GM10248 (cell line): ENCODE results near the gene ARHGEF25.
A peak's percentile ranks its signal among the peaks of the same experiment; 100 is the strongest.

Experiments used
- CTCF ChIA-PET: fragments of 300-600 bp; sonication (Branson Sonifier 250); formaldehyde crosslinking; extraction: SDS; loops from one replicate; lab custom pipeline; 2021; ENCODE audit warnings: antibody characterized with exemption; lab: Yijun Ruan, JAX
- POLR2A ChIA-PET: fragments of 350-650 bp; sonication (Branson Sonifier 250); formaldehyde crosslinking; extraction: SDS; loops from one replicate; lab custom pipeline; 2020; ENCODE audit warnings: antibody characterized with exemption; lab: Yijun Ruan, JAX
- DNase-seq: peaks from one replicate; pipeline ENCODE4 v3.0.0; 2012; ENCODE audit errors: extremely low spot score
- TF ChIP-seq, protein P1 (sequence below): IDR thresholded peaks from 2 replicates; pipeline ENCODE4 v1.5.1; 2012; ENCODE audit warnings: mild to moderate bottlenecking, low read depth; ENCODE audit errors: extremely low read depth, missing control alignments, control extremely low read depth

ARHGEF25 gene

DNA sequence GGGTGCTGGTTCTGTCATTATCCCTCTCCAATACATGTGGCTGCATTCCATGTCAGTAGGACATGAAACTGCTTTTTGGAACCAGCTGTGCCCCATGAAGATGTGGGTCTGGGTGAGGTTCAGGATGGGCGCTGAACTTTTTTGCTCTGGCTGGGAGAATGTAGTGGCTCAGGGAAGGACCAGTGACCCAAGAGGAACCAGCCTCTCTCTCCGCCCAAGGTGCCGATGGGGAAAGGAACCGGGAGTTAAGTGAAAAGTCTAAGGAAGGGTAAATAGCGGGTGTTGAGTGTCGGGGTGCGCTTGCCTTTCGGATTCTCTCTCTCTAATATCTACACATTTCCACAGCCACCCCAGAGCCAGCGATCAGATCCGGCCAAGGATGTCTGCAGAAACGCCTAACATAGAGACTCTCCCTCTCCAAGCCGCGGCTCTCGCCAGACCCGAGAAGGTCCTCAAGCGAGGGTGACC, 7.8 kb downstream of the ARHGEF25 start:
- CTCF ChIA-PET, result interaction anchor here (3.0 to 8.9 kb wide), 3 partner anchors 12 to 160 kb away, joined by 20 to 155 read pairs (median 22); partner anchors contain the start of gene GLI1

DNA sequence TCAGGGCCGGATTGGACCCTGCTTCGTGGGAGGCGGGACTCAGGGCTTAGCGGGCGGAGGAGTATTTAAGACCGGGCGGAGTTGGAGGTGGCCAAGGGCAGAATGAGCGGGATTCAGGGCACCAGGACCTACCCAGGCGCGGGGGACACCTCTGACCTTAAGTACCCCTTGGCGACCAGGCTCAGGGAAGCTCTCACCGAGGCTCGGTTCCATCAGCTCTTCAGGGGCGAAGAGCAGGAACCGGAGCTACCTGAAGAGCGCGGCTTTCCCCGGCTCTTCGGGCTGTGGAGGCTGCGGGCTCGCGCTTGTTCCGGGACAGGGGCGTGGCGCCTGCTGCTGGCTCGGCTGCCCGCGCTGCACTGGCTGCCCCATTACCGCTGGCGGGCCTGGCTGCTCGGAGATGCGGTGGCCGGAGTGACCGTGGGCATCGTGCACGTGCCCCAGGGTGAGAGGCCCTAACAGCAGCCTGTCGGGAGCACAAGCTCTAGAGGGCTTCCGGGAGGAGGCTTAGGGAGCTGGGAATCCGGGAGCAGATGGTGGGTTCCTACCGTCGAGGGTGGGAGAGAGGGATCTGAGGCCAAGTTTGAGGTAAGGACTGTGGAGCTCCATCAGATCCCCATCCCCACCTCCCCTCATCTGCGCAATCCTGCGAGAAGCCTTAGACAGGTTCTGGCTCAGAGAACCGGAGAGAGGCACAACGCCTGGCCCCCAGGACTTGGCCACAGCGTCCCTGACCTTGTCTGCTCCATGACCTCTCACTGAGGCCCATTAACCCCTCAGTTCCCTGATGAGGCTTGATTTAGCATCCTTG, 8.4 kb downstream of the ARHGEF25 start:
- TF ChIP-seq, protein P1, sequence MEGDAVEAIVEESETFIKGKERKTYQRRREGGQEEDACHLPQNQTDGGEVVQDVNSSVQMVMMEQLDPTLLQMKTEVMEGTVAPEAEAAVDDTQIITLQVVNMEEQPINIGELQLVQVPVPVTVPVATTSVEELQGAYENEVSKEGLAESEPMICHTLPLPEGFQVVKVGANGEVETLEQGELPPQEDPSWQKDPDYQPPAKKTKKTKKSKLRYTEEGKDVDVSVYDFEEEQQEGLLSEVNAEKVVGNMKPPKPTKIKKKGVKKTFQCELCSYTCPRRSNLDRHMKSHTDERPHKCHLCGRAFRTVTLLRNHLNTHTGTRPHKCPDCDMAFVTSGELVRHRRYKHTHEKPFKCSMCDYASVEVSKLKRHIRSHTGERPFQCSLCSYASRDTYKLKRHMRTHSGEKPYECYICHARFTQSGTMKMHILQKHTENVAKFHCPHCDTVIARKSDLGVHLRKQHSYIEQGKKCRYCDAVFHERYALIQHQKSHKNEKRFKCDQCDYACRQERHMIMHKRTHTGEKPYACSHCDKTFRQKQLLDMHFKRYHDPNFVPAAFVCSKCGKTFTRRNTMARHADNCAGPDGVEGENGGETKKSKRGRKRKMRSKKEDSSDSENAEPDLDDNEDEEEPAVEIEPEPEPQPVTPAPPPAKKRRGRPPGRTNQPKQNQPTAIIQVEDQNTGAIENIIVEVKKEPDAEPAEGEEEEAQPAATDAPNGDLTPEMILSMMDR, result no peak
- peak; percentile 28 for DNase-seq
- POLR2A ChIA-PET, result no interaction called here
- CTCF ChIA-PET, result interaction anchor here (1.5 to 8.9 kb wide), 7 partner anchors 8 to 161 kb away, joined by 6 to 155 read pairs (median 13); partner anchors contain the start of genes ARHGEF25, B4GALNT1, GLI1 and PIP4K2C

More for the DNA sequence above, 7.8 kb downstream of the ARHGEF25 start:
- POLR2A ChIA-PET, result no interaction called here
- TF ChIP-seq, protein P1, result no peak
- no peak for DNase-seq

DNA sequence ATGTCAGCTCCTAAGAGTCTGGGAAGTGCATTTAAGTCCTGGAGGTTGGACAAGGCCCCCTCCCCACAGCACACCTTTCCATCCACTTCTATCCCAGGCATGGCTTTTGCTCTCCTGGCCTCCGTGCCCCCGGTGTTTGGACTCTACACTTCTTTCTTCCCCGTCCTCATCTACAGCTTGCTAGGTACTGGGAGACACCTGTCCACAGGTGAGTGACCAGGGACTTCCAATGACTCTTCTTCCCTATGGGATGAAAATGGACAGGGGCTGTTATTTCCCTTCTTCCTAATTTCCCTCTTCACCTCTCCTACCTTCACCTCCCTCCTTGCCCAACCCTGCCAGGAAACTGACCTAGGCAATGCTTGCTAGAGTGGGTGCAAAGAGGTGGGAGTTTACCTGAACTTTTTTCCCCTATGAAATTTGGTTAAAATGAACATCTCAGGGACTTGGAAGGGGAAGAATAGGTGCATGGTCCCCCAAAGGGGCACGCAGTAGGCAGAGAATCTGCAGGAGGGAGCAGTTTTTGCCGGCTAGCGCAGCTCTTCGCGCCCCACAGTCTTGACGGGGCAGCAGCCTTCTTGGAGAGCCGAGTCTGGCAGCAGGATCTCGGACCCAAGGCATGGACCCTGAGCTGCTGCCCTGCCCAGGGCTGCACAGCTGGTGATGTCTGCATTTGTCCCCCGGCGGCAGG, 9.2 kb downstream of the ARHGEF25 start:
- TF ChIP-seq, protein P1, result no peak
- ChIA-PET POLR2A (no interaction called here), CTCF (interaction anchor here (0.7 to 8.9 kb wide), 16 partner anchors 9 to 165 kb away, joined by 3 to 155 read pairs (median 6); partner anchors contain the start of genes ARHGEF25, B4GALNT1, GLI1 and INHBE)
- peak; percentile 37 for DNase-seq

DNA sequence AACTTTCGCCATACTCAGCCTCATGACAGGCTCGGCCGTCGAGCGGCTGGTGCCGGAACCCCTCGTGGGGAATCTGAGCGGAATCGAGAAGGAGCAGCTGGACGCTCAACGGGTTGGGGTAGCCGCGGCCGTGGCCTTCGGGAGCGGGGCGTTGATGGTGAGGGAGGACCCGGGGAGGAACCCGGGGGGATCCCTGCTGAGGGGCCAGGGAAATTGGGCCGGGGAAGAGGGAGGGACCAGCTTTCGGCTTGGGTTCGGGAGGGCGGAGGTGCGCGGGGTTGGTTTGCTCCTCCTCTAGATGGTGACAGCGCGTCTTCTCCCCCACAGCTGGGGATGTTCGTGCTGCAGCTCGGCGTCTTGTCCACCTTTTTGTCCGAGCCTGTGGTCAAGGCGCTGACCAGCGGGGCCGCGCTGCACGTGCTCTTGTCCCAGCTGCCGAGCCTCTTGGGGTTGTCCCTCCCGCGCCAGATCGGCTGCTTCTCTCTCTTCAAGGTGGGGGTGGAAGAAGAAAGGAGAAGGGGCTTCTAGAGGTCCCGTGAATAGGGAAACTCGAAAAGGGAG, 9.8 kb downstream of the ARHGEF25 start:
- ChIA-PET CTCF (interaction anchor here (0.7 to 8.9 kb wide), 16 partner anchors 9 to 166 kb away, joined by 3 to 155 read pairs (median 6); partner anchors contain the start of genes ARHGEF25, B4GALNT1, GLI1 and INHBE), POLR2A (no interaction called here)
- peak; percentile 39 for DNase-seq
- TF ChIP-seq, protein P1, result no peak

DNA sequence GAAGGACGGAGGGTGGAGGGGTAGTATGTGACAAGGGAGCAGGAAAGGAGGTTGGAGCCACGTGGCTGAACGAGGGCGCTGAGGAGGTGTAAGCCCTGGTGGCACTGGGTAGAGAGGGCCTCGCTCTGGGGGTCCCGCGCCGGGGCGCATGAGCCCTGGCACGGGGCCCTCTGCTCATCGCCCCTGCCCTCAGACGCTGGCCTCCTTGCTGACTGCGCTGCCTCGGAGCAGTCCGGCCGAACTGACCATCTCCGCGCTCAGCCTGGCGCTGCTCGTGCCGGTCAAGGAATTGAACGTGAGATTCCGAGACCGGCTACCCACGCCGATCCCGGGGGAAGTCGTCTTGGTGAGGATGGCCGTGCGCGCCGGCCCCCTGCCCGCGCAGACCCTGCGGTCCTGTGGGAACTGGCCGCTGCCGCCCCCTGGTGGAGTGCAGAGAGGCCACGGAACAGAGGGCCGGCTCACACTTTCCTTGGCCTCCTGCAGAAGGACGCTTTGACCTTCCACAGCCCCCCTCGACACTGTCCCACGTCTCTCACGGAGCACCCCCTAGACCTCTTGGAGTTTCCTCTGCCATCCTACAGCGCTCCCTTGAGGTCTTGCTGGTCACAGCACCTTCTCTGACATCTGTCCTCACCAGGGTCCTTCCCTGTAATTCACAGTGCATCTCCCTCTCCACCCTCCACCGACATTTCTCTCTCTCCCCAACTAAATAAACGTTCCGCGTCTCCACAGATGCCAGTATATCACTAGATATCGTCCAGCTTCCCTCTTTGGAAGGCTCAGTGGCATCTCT, 10.5 kb downstream of the ARHGEF25 start:
- TF ChIP-seq, protein P1, result peak; percentile 95
- POLR2A ChIA-PET, result no interaction called here

More for the DNA sequence above, 10.5 kb downstream of the ARHGEF25 start:
- peak; percentile 83 for DNase-seq
- CTCF ChIA-PET, result interaction anchor here (0.7 to 8.9 kb wide), 25 partner anchors 7 to 166 kb away, joined by 3 to 155 read pairs (median 5); partner anchors contain the start of genes ARHGEF25, CYP27B1, GLI1 and INHBE
